Pancreas (tissue), 10 donors: ENCODE results near the gene TRIM41. TPM values are rescaled to one million over a fixed set of nuclear protein-coding genes. Genes with fewer than 3 reads are reported as not detected.
A peak's percentile ranks its signal among the peaks of the same experiment; 100 is the strongest.

ENCODE experiments used
- ATAC-seq, 4 donors: fragments of 200-7000 bp; cut with Tn5 transposase; one replicate each; pipeline versions ENCODE4 v1.8.0 to v1.9.1; 2020; ENCODE audit warnings: mild to moderate bottlenecking in 4 of 4, moderate library complexity in 4 of 4
- DNase-seq, 6 donors: peaks; one replicate each; pipeline ENCODE4 v3.0.0-alpha.2; 2020
- FAIRE-seq: peaks from 2 replicates; lab custom pipeline; 2012; peaks lifted over from hg19 to GRCh38; lab: Jason Lieb, UNC
- H3K27ac ChIP-seq, 4 donors: fragments of 200-600 bp; sonication (generic); 1 replicate in 3 of 4; 2 replicates in 1 of 4; pipeline versions ENCODE4 v1.5.0 to v1.8.0; 2020
- H3K27me3 ChIP-seq, 4 donors: fragments of 200-600 bp; one replicate each; pipeline ENCODE4 v1.8.0; 2021
- H3K36me3 ChIP-seq, 3 donors: fragments of 200-600 bp; sonication (generic) in 1 of 3; one replicate each; pipeline versions ENCODE4 v1.5.0 to v1.8.0; 2020 to 2021
- H3K4me1 ChIP-seq, 3 donors: fragments of 200-600 bp; one replicate each; pipeline ENCODE4 v1.8.0; 2021
- H3K4me3 ChIP-seq, 4 donors: fragments of 200-600 bp; sonication (generic) in 2 of 4; one replicate each; pipeline versions ENCODE4 v1.5.0 to v1.8.0; 2020 to 2021
- H3K9me3 ChIP-seq, 4 donors: fragments of 200-600 bp; one replicate each; pipeline ENCODE4 v1.8.0; 2021
- WGBS, 2 donors: extraction: QIAGEN DNeasy Blood & Tissue Kit; methylation state at CpG; one replicate each; pipeline ENCODE4 v1.1.7; 2013; 5-methylcytosine and 5-hydroxymethylcytosine counted together
- intact Hi-C, 3 donors: fragments of 100-400 bp; cut with DNase I; formaldehyde crosslinking; loops; one replicate each; pipeline versions ENCODE4 v1.11.1 to v1.14.2; 2022
- polyA plus RNA-seq, 2 donors: library from polyadenylated mRNA; stranded (reverse); fragments of 200-250 nt; gene quantifications; one replicate each; pipeline ENCODE4 v1.2.3, GENCODE V29; 2013
- total RNA-seq, 6 donors: library from RNA; stranded (reverse); fragmentation: NEBNext Ultra II Directional in 4 of 6; extraction: Animal tissue kit (Norgen Biotek cat#: 25700) in 4 of 6; gene quantifications; one replicate each; pipeline versions ENCODE4 v1.2.1 to v1.2.4, GENCODE V29; 2021 to 2023
- TF ChIP-seq, protein P1 (sequence below), 4 donors: fragments of 200-600 bp; sonication (generic) in 3 of 4; IDR thresholded peaks; one replicate each; pipeline versions ENCODE4 v1.5.0 to v1.8.0; 2021; ENCODE audit warnings: antibody characterized with exemption in 4 of 4
- donor health status: healthy with polysubstance abuse.
- donor health status: DM: no; HTN: no; CAD: no; lungs with moderate emphysema.
- donor health status: DM: no; HTN: no; CAD: no.
- donor health status: control.
- donor health status: control.
- donor health status: Bipolar disorder and iron deficiency.
- donor health status: DM: yes; HTN: yes; CAD: no.
- donor health status: DM: no; HTN: no; CAD: no.
- donor health status: DM: no; HTN: no; CAD: no.
- donor health status: DM: yes; HTN: yes; CAD: no.

The TRIM41 gene
- total and polyA plus RNA-seq, 8 donors, result 11.4 to 28.7 (median 14.7) TPM

DNA sequence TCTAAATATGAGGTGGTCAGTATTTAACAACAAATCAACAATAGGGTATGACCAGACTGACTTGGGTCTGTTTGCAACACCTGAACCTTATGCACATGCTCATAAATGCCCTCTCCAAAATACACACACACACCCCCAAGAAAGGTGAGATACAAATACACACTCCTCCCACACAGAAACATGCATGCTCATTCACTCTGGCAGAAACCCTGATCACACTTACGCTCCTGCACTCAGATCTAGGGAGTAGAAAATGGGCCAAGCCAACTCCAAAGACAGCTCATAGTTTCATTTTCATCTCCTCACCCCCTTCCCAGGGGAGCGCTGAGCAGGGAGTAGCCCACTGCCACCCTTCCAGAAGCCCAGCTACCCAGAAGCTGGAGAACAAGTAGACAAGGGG lies 29.4 kb upstream of the TRIM41 start:
- 95 to 97% methylated on average over 2 of the region's 2 CpGs for WGBS, 2 donors
- H3K9me3 ChIP-seq, result no peaks in the 10 kb centered on the region
- peaks cover 3 to 7% (median 4%) of the 10 kb centered on the region in 3 donors for H3K4me1 ChIP-seq
- ATAC-seq (no peak), DNase-seq (no peak), FAIRE-seq (no peak)
- no peaks in the 10 kb centered on the region for H3K27me3 ChIP-seq
- no peak overlapping the region for H3K27ac ChIP-seq
- no peak overlapping the region for H3K4me3 ChIP-seq
- no peaks in the 10 kb centered on the region for H3K36me3 ChIP-seq
- intact Hi-C loops, result no loop called here
- TF ChIP-seq, protein P1, sequence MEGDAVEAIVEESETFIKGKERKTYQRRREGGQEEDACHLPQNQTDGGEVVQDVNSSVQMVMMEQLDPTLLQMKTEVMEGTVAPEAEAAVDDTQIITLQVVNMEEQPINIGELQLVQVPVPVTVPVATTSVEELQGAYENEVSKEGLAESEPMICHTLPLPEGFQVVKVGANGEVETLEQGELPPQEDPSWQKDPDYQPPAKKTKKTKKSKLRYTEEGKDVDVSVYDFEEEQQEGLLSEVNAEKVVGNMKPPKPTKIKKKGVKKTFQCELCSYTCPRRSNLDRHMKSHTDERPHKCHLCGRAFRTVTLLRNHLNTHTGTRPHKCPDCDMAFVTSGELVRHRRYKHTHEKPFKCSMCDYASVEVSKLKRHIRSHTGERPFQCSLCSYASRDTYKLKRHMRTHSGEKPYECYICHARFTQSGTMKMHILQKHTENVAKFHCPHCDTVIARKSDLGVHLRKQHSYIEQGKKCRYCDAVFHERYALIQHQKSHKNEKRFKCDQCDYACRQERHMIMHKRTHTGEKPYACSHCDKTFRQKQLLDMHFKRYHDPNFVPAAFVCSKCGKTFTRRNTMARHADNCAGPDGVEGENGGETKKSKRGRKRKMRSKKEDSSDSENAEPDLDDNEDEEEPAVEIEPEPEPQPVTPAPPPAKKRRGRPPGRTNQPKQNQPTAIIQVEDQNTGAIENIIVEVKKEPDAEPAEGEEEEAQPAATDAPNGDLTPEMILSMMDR (IDR thresholded peaks at IDR 0.05), result no peak

DNA sequence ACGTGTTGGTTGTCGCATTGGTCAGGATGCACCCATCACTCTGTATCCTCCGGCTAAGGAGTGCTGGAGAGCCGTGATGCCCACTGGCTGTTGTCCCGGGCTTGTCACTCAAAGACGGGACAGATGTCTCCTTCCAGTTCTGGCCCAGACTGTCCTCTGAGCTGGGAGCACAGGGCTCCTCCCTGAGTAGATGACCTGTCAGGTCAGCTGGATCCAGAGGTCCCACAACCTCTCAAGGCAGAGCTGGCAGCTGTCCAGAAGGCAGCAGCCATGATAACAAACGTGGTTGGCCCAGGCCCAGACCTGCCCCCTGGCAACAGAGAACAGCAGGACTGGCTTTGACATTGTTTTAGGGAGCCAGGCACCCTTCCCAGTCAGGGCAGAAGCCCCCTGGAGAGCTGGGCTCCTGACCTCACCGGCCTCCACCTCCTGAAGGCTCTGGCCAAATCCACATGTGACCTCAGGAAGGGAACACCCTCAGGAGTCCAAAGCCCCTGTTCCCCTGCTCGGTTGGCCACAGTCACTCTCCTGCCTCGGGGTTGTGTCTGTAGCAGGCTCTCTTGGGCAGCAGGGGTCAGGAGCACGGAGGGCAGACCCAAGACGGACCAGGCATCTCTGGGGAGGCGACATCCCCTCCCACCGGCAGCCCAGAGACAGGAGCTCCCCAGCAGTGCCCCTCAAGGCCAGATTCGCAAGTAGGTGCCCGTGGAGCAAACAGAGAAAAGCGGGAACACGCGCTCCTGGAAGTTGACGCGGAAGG lies 28.4 kb upstream of the TRIM41 start:
- FAIRE-seq (no peak), ATAC-seq (no peak), DNase-seq (peak in 1 of 6 donors; percentile 69)
- H3K27me3 ChIP-seq, result no peaks in the 10 kb centered on the region
- H3K4me3 ChIP-seq, result no peak overlapping the region
- TF ChIP-seq, protein P1 (IDR thresholded peaks at IDR 0.05), result no peak
- no peaks in the 10 kb centered on the region for H3K9me3 ChIP-seq
- WGBS, 2 donors, result 77 to 79% methylated on average over 21 of the region's 21 CpGs
- peaks cover 3 to 7% (median 4%) of the 10 kb centered on the region in 3 donors for H3K4me1 ChIP-seq
- no peaks in the 10 kb centered on the region for H3K36me3 ChIP-seq
- intact Hi-C loops, result no loop called here
- H3K27ac ChIP-seq, result no peak overlapping the region

DNA sequence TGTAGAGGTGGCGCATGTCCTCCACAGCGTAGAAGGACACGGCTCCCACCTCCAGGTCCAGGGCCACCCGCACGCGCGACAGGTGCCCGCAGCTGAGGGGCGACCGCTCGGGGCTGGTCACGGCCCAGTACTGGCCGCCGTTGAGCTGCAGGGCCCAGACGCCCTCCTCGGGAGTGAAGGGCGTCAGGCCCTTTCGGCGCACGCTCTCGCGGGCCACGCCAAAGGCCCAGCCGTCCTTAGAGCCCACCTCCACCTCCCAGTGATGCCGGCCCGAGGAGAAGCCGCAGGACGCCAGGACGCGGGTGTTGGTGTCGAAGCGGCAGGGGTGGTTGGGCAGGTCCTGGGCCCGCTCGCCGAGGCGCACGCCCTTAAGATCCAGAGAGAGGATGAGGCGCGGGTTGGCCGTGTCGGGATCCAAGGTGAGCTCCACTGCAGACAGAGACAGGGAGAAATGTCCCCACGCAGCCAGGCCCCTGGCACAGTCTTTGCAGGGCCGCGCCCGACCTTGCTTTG lies 27.8 kb upstream of the TRIM41 start:
- H3K27me3 ChIP-seq, result no peaks in the 10 kb centered on the region
- 84 to 85% methylated on average over 45 of the region's 45 CpGs for WGBS, 2 donors
- no peak for ATAC-seq
- intact Hi-C loops, result no loop called here
- no peak overlapping the region for H3K4me3 ChIP-seq
- H3K27ac ChIP-seq, result no peak overlapping the region
- no peaks in the 10 kb centered on the region for H3K36me3 ChIP-seq
- TF ChIP-seq, protein P1 (IDR thresholded peaks at IDR 0.05), result no peak
- no peaks in the 10 kb centered on the region for H3K9me3 ChIP-seq
- no peak for FAIRE-seq
- no peak for DNase-seq
- H3K4me1 ChIP-seq, result peaks cover 3 to 7% (median 4%) of the 10 kb centered on the region in 3 donors

DNA sequence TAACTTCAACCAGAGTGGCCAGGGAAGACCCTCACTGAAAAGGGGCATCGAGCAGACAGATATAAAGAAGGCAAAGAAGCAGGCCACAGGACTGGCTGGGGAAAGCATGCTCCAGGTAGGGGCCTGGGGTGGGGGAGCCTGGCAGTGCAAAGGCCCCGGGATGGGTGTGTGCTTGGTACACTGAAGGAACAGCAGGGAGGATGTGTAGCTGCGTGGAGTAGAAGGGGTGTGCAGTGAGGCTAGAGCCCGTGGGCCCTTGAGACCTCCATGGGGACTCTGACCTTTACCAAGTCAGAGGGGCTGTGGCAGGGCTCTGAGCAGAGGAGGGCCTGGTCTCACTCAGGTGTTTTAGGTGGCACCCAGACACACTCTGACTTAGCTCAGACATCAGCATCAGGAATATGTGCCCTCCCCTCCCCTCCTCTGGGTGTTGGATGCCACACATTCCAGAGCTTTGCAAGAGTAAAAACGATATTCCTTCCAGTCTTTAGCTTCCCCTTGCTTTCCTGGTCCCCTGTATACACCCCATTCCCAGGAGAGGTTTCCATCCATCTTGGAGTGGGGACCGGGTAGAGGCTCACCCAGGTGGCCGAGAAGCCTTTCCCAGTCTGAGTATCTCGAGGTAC lies 25.6 kb upstream of the TRIM41 start:
- TF ChIP-seq, protein P1 (IDR thresholded peaks at IDR 0.05), result no peak
- Histone ChIP-seq H3K9me3 (no peaks in the 10 kb centered on the region), H3K4me1 (peaks cover 1 to 5% (median 2%) of the 10 kb centered on the region in 3 donors), H3K4me3 (no peak overlapping the region), H3K27ac (no peak overlapping the region), H3K27me3 (no peaks in the 10 kb centered on the region), H3K36me3 (no peaks in the 10 kb centered on the region)
- DNase-seq (no peak), ATAC-seq (no peak), FAIRE-seq (no peak)
- intact Hi-C loops, result no loop called here
- 72 to 77% methylated on average over 8 of the region's 8 CpGs for WGBS, 2 donors
